NK-92 (cell line): ENCODE measurements around the gene SLC22A12.

Experiments used
- DNase-seq: peaks from one replicate; lab custom pipeline; 2025; ENCODE audit not compliant: unreplicated experiment; lab: John Stamatoyannopoulos, UW

The SLC22A12 gene

GRCh38 chr11:64620381-64620971 is 29.5 kb downstream of the SLC22A12 start:
- no peak for DNase-seq

GRCh38 chr11:64621283-64622019 is 30.4 kb downstream of the SLC22A12 start:
- DNase-seq: no peak

GRCh38 chr11:64622681-64623080 is 31.7 kb downstream of the SLC22A12 start:
- no peak for DNase-seq

GRCh38 chr11:64624883-64625481 is 34.0 kb downstream of the SLC22A12 start:
- DNase-seq: no peak

- DNase-seq: no peak
These were observed 35.6 kb downstream of the SLC22A12 start for GRCh38 chr11:64626637-64627036.

- DNase-seq: no peak
These were observed 36.4 kb downstream of the SLC22A12 start for GRCh38 chr11:64627371-64627770.

GRCh38 chr11:64628596-64628995 is 37.6 kb downstream of the SLC22A12 start:
- DNase-seq: no peak

GRCh38 chr11:64629103-64629502 is 38.1 kb downstream of the SLC22A12 start:
- DNase-seq: no peak

GRCh38 chr11:64629796-64630562 is 39.0 kb downstream of the SLC22A12 start:
- DNase-seq: no peak

- DNase-seq: no peak
These were observed 40.7 kb downstream of the SLC22A12 start for GRCh38 chr11:64631675-64632074.

- no peak for DNase-seq
These were observed 41.2 kb downstream of the SLC22A12 start for GRCh38 chr11:64632237-64632636.

- no peak for DNase-seq
These were observed 41.6 kb downstream of the SLC22A12 start for GRCh38 chr11:64632654-64633053.

- DNase-seq: no peak
These were observed 42.6 kb downstream of the SLC22A12 start for GRCh38 chr11:64633555-64634159.

GRCh38 chr11:64637334-64638017 is 46.5 kb downstream of the SLC22A12 start:
- DNase-seq: no peak

GRCh38 chr11:64638018-64638665 is 47.1 kb downstream of the SLC22A12 start:
- DNase-seq: no peak

- DNase-seq: no peak
These were observed 47.8 kb downstream of the SLC22A12 start for GRCh38 chr11:64638829-64639228.

- no peak for DNase-seq
These were observed 48.9 kb downstream of the SLC22A12 start for GRCh38 chr11:64639885-64640284.

GRCh38 chr11:64641596-64642417 is 50.8 kb downstream of the SLC22A12 start:
- DNase-seq: no peak

GRCh38 chr11:64642418-64642735 is 51.4 kb downstream of the SLC22A12 start:
- no peak for DNase-seq
